Measurements from ENCODE around the gene BICRAL.
"Not testable (repeated sequence)": the region's sequence is repeated elsewhere in the genome, so short reads cannot be mapped to it uniquely, and the experiment has no call there.

Gene BICRAL

GRCh38 chr6:42761287-42762067 lies 20.4 kb upstream of the BICRAL start:
- no peak for DNase-seq

GRCh38 chr6:42762426-42762859 lies 19.4 kb upstream of the BICRAL start:
- no peak for DNase-seq

- DNase-seq, result no peak
Observed at GRCh38 chr6:42762950-42763349, 18.9 kb upstream of the BICRAL start.

- no peak for DNase-seq
Observed at GRCh38 chr6:42764911-42765648, 16.8 kb upstream of the BICRAL start.

DNA sequence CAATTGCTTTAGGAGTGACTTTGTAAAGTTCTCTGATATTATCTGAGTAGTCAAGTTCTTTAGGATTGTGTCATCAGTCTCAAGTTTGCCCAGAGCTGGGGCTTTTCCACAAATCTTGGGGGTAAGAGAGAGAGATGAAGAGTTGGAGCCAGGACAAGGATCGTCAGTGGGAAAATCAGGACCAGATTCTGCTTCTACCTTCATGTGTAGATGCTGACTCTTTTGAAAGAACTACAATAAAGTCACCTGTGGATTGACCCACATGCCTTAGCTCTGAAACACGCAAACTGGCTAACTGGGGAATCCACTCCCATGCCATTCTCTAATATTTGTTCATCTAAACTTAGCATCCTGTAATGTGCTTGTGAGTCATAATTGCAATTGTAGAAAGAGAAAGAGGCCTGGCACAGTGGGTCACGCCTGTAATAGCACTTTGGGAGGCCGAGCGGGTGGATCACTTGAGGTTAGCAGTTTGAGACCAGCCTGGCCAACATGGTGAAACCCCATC lies 15.6 kb upstream of the BICRAL start:
- DNase-seq, result no peak

DNA sequence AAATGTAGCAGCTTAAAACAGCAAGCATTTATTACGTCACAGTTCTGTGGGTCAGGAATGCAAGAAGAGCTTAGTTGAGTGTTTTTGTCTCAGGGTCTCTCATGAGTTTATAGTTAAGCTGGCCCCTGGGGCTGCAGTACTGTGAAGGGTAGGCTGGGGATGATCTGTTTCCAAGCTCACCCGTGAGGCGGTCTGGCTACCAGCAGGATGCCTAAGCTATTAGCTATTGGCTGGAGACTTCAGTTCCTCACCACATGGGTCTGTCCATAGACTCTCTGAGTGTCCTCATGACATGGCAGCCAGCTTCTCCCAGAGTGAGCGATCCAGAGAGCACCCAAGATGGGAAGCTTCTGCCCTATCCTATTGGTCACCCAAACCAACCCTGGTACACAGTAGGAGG lies 12.8 kb upstream of the BICRAL start:
- DNase-seq, result no peak

DNA sequence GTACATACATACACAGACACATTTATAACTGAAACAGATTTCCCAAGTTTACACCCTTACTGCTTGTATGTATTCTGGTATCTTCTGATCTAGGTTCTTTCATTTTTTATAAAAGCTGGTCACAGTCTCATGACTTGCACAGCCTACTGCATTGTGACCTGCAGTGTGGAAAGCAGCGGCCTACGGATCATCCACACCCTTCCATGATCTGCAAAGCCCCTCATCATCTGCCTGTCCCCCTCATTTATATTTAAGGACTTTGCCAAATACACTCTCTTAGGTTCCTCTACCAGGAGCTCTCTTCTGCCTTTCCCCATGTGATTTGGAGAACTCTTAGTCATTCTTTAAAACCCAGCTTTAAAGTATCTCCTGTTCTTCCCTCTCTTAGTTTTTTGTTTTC lies 12.0 kb upstream of the BICRAL start:
- no peak for DNase-seq

DNA sequence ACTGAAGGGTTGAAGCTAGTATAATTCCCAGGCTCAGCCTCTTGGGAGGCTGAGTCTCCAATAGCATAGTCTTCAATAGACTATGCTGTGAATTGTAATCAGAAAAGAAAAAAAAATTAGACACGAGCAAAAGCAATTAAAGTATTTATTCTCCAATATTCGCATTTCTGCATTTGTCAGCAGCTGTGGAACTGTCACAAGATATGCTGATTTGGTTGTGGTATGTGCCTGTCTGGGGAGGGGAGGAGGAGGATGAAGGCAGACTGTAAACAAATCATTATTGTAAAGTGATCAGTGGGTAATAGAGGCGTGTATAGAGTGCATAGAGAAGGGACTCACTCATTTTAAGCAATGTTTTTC lies 10.1 kb upstream of the BICRAL start:
- no peak for DNase-seq

- DNase-seq, result no peak
Observed at GRCh38 chr6:42774201-42774600, 7.7 kb upstream of the BICRAL start.

- not testable (repeated sequence) for DNase-seq
Observed at GRCh38 chr6:42774821-42775487, 6.9 kb upstream of the BICRAL start.

- no peak for DNase-seq
Observed at GRCh38 chr6:42777126-42777822, 4.6 kb upstream of the BICRAL start.

- DNase-seq, result no peak
Observed at GRCh38 chr6:42778122-42778521, 3.7 kb upstream of the BICRAL start.

DNA sequence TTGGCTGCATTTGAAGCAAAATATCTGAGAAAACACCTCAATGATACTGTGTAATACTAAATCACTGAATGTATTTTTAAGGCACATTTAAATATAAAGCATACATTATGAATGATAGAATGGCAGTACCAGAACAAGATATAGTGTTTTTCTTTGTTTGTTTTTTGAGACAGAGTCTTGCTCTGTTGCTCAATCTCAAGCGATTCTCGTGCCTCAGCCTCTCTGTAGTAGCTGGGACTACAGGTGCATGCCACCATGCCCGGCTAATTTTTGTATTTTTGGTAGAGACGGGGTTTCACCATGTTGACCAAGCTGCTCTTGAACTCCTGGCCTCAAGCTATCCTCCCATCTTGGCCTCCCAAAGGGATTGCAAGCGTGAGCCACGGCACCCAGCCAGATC lies 2.3 kb upstream of the BICRAL start:
- DNase-seq, result no peak

DNA sequence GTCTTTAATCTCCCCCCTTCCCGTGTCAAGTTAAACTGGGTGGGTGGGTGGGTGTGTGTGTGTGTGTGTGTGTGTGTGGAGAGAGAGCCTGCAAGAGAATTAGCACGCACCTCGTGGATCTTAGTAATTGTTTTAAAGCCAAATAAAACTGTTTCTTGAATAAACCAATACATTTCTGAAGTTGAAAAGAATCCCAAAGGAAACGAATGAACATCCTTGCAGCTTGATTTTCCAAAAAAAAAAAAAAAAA lies 381 bp upstream of the BICRAL start:
- DNase-seq, result no peak

GRCh38 chr6:42782689-42783176 lies 881 bp downstream of the BICRAL start:
- DNase-seq, result peak; percentile 69

GRCh38 chr6:42783177-42783875 lies 1.5 kb downstream of the BICRAL start:
- peak; percentile 98 for DNase-seq

- DNase-seq, result no peak
Observed at GRCh38 chr6:42783876-42784642, 2.2 kb downstream of the BICRAL start.

- DNase-seq, result no peak
Observed at GRCh38 chr6:42784717-42785498, 3.1 kb downstream of the BICRAL start.

DNA sequence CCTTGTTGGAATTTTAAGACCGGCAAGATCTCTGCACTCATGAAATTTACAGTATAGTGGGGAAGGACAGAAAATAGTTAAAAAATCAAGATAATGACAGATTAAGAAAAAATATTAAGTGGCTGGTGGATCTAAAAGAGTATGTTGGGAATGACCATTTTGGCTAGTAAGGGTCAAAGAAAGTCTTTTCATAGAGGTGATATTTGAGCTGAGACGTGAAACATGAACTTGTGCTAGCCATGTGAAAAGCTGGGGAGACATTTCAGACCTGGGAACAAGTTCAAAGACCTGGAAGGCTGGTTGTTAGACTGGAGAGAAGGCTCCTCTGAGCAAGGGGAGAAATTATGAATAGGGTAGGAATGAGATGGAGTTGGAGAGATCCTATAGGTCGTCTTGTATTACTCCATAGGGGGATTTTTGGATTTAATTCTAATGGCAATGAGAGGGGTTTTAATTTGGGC lies 4.7 kb downstream of the BICRAL start:
- DNase-seq, result no peak

- DNase-seq, result peak; percentile 50
Observed at GRCh38 chr6:42787063-42787472, 5.2 kb downstream of the BICRAL start.
